HG02870 (cell line): ENCODE results near the gene FBXW10.
"Not testable (repeated sequence)": the region's sequence is repeated elsewhere in the genome, so short reads cannot be mapped to it uniquely, and the experiment has no call there.

Experiments
- ATAC-seq: cut with Tn5 transposase; IDR thresholded peaks from one replicate; pipeline ENCODE4 v1.9.1; 2021; ENCODE audit warnings: mild to moderate bottlenecking, moderate library complexity; ENCODE audit not compliant: unreplicated experiment

Gene FBXW10

DNA sequence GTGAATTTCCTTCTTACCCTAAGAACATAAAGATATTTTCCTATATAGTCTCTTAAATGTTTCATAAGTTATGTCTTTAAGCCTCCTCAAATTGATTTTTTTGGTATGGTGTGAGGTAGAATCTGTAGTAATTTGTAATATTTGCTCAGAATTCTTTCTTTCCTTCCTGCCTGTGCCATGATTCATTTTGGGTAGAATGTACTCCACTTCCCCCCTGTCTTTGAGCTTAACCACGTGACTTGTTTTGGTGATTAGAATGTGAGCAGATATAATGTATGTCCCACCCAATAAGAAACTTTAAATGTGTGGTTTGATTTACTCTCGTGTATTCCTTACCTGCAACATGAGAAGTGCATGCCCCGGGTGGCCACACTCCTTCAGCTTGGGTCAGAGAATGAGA is 77.6 kb downstream of the FBXW10 start:
- not testable (repeated sequence) for ATAC-seq

DNA sequence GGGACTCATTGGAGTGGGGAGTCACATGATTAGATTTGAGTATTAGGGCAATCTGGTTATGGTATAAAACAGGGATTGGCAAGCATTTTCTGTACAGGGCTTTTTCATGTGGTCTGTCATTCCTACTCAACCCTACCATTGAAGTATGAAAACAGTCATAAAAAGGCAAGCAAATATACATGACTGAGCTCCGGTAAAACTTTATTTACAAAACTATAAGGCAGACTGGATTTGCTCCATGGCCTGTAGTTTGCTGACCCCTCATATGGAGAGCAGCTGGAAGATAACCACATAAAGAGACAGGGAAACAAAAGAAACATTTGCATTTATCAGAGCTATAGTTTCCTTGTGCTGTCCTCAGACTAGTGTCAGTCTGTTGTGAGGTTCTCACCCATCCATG is 83.8 kb downstream of the FBXW10 start:
- not testable (repeated sequence) for ATAC-seq
